Thymus (tissue), 11 donors: ENCODE measurements around the gene PDCL3. TPM values are rescaled to one million over a fixed set of nuclear protein-coding genes. Genes with fewer than 3 reads are reported as not detected.

Source experiments
- DNase-seq, 9 donors: peaks; one replicate each; pipeline ENCODE4 v3.0.0-alpha.2; 2013; ENCODE audit warnings: low spot score in 9 of 9, low read depth in 6 of 9, missing footprints in 1 of 9
- H3K27ac ChIP-seq, 2 donors: one replicate each; pipeline ENCODE4 v1.5.1; 2013; ENCODE audit warnings: control low read depth in 1 of 2, low read depth in 1 of 2, low read length in 1 of 2, mild to moderate bottlenecking in 1 of 2, moderate library complexity in 1 of 2
- H3K27me3 ChIP-seq, 2 donors: one replicate each; pipeline ENCODE4 v1.5.1; 2013; ENCODE audit warnings: low read length in 1 of 2; ENCODE audit not compliant: control insufficient read depth in 2 of 2, insufficient read depth in 1 of 2
- H3K36me3 ChIP-seq, 2 donors: one replicate each; pipeline ENCODE4 v1.5.1; 2013; ENCODE audit warnings: low read length in 1 of 2, mild to moderate bottlenecking in 1 of 2, moderate library complexity in 1 of 2; ENCODE audit not compliant: control insufficient read depth in 2 of 2, insufficient read depth in 2 of 2
- H3K4me1 ChIP-seq, 2 donors: one replicate each; pipeline ENCODE4 v1.5.1; 2013; ENCODE audit warnings: low read length in 2 of 2; ENCODE audit not compliant: control insufficient read depth in 2 of 2, insufficient read depth in 2 of 2
- H3K4me3 ChIP-seq, 2 donors: one replicate each; pipeline ENCODE4 v1.5.1; 2013; ENCODE audit warnings: low read length in 2 of 2, control low read depth in 1 of 2, mild to moderate bottlenecking in 1 of 2
- H3K9me3 ChIP-seq, 2 donors: one replicate each; pipeline ENCODE4 v1.5.1; 2013; ENCODE audit warnings: low read length in 1 of 2, mild to moderate bottlenecking in 1 of 2; ENCODE audit not compliant: control insufficient read depth in 2 of 2, insufficient read depth in 1 of 2
- WGBS: extraction: QIAGEN DNeasy Blood & Tissue Kit; methylation state at CpG from one replicate; pipeline ENCODE4 v1.1.7; 2013; 5-methylcytosine and 5-hydroxymethylcytosine counted together
- polyA plus RNA-seq: library from polyadenylated mRNA; stranded (reverse); fragments of 200-250 nt; gene quantifications from one replicate; pipeline ENCODE4 v1.2.3, GENCODE V29; 2013
- total RNA-seq: library from RNA; stranded (reverse); fragments of 120-200 nt; gene quantifications from one replicate; pipeline ENCODE4 v1.2.4, GENCODE V29; 2013
- donor health status: healthy.

Gene PDCL3
- total and polyA plus RNA-seq, 2 donors, result 15.0 to 29.5 TPM

GRCh38 chr2:100546469-100546868, 16.3 kb upstream of the PDCL3 start:
- Histone ChIP-seq H3K4me3 (no peak overlapping the region), H3K36me3 (no peaks in the 10 kb centered on the region), H3K4me1 (no peaks in the 10 kb centered on the region), H3K9me3 (no peaks in the 10 kb centered on the region), H3K27ac (no peak overlapping the region), H3K27me3 (no peaks in the 10 kb centered on the region)
- DNase-seq, result no peak
- WGBS, result 61% methylated on average over 4 of the region's 4 CpGs

GRCh38 chr2:100548771-100549170, 14.0 kb upstream of the PDCL3 start:
- WGBS, result 92% methylated on average over 1 of the region's 1 CpG
- H3K36me3 ChIP-seq, result no peaks in the 10 kb centered on the region
- H3K9me3 ChIP-seq, result no peaks in the 10 kb centered on the region
- no peak overlapping the region for H3K27ac ChIP-seq
- no peak overlapping the region for H3K4me3 ChIP-seq
- no peaks in the 10 kb centered on the region for H3K4me1 ChIP-seq
- DNase-seq, result no peak
- H3K27me3 ChIP-seq, result no peaks in the 10 kb centered on the region

GRCh38 chr2:100551303-100551702, 11.5 kb upstream of the PDCL3 start:
- no peak overlapping the region for H3K4me3 ChIP-seq
- H3K4me1 ChIP-seq, result peaks cover 0 to 4% of the 10 kb centered on the region in 2 donors
- H3K27ac ChIP-seq, result no peak overlapping the region
- peaks cover 0 to 4% of the 10 kb centered on the region in 2 donors for H3K9me3 ChIP-seq
- no peaks in the 10 kb centered on the region for H3K27me3 ChIP-seq
- no peaks in the 10 kb centered on the region for H3K36me3 ChIP-seq
- WGBS, result 95% methylated on average over 5 of the region's 5 CpGs
- no peak for DNase-seq

GRCh38 chr2:100554798-100555407, 7.9 kb upstream of the PDCL3 start:
- no peaks in the 10 kb centered on the region for H3K36me3 ChIP-seq
- H3K4me1 ChIP-seq, result peaks cover 0 to 4% of the 10 kb centered on the region in 2 donors
- no peak overlapping the region for H3K4me3 ChIP-seq
- H3K9me3 ChIP-seq, result peaks cover 0 to 4% of the 10 kb centered on the region in 2 donors
- H3K27me3 ChIP-seq, result no peaks in the 10 kb centered on the region
- peak overlapping the region in 1 of 2 donors; percentile 20 for H3K27ac ChIP-seq
- DNase-seq, result peak in 1 of 9 donors; percentile 38
- 70% methylated on average over 10 of the region's 10 CpGs for WGBS

- no peak for DNase-seq
- peaks cover 0 to 4% of the 10 kb centered on the region in 2 donors for H3K9me3 ChIP-seq
- no peaks in the 10 kb centered on the region for H3K27me3 ChIP-seq
- no peaks in the 10 kb centered on the region for H3K36me3 ChIP-seq
- H3K4me3 ChIP-seq, result no peak overlapping the region
- no peak overlapping the region for H3K27ac ChIP-seq
- 97% methylated on average over 4 of the region's 4 CpGs for WGBS
- peaks cover 0 to 6% of the 10 kb centered on the region in 2 donors for H3K4me1 ChIP-seq
These were observed 6.0 kb upstream of the PDCL3 start for GRCh38 chr2:100556746-100557145.

- no peak for DNase-seq
- Histone ChIP-seq H3K27ac (no peak overlapping the region), H3K4me3 (no peak overlapping the region), H3K36me3 (peaks cover 0 to 2% of the 10 kb centered on the region in 2 donors), H3K4me1 (peaks cover 2 to 10% of the 10 kb centered on the region in 2 donors), H3K27me3 (no peaks in the 10 kb centered on the region), H3K9me3 (no peaks in the 10 kb centered on the region)
- 98% methylated on average over 9 of the region's 9 CpGs for WGBS
These were observed 2.5 kb upstream of the PDCL3 start for GRCh38 chr2:100560216-100560830.

- Histone ChIP-seq H3K27me3 (no peaks in the 10 kb centered on the region), H3K36me3 (peaks cover 0 to 2% of the 10 kb centered on the region in 2 donors), H3K4me1 (peaks cover 2 to 10% of the 10 kb centered on the region in 2 donors), H3K4me3 (no peak overlapping the region), H3K27ac (no peak overlapping the region), H3K9me3 (no peaks in the 10 kb centered on the region)
- 99% methylated on average over 4 of the region's 4 CpGs for WGBS
- DNase-seq, result no peak
These were observed 1.6 kb upstream of the PDCL3 start for GRCh38 chr2:100561191-100561590.

GRCh38 chr2:100563407-100564247, 834 bp downstream of the PDCL3 start:
- H3K27me3 ChIP-seq, result no peaks in the 10 kb centered on the region
- peak overlapping the region; percentile 83 to 89 for H3K4me3 ChIP-seq
- peaks cover 12 to 19% of the 10 kb centered on the region in 2 donors for H3K36me3 ChIP-seq
- H3K9me3 ChIP-seq, result no peaks in the 10 kb centered on the region
- no peak for DNase-seq
- peak overlapping the region; percentile 77 to 94 for H3K27ac ChIP-seq
- WGBS, result 33% methylated on average over 24 of the region's 24 CpGs
- H3K4me1 ChIP-seq, result peaks cover 2 to 10% of the 10 kb centered on the region in 2 donors

GRCh38 chr2:100568989-100569388, 6.2 kb downstream of the PDCL3 start:
- no peaks in the 10 kb centered on the region for H3K27me3 ChIP-seq
- H3K4me1 ChIP-seq, result no peaks in the 10 kb centered on the region
- peaks cover 22 to 32% of the 10 kb centered on the region in 2 donors for H3K36me3 ChIP-seq
- WGBS, result 97% methylated on average over 6 of the region's 6 CpGs
- no peak for DNase-seq
- H3K9me3 ChIP-seq, result no peaks in the 10 kb centered on the region
- no peak overlapping the region for H3K27ac ChIP-seq
- H3K4me3 ChIP-seq, result no peak overlapping the region
